A549 (cell line): ENCODE measurements around the gene BCL3. TPM values are rescaled to one million over a fixed set of nuclear protein-coding genes. Genes with fewer than 3 reads are reported as not detected.

Experiments used
- BHLHE40 ChIP-seq: IDR thresholded peaks from 2 replicates; pipeline ENCODE4 v1.6.1; 2012; ENCODE audit warnings: low read depth, low read length, inconsistent platforms
- CBX2 ChIP-seq: fragments of 200-600 bp; sonication (generic); IDR thresholded peaks from 2 replicates; pipeline ENCODE4 v1.6.1; 2016; ENCODE audit warnings: low read depth, mild to moderate bottlenecking, borderline replicate concordance
- CBX8 ChIP-seq: fragments of 200-600 bp; sonication (generic); IDR thresholded peaks from 2 replicates; pipeline ENCODE4 v1.6.1; 2016
- CEBPB ChIP-seq, 2 experiments: fragments of >200 bp in 1 of 2; sonication (Bioruptor Twin) in 1 of 2; formaldehyde crosslinking in 1 of 2; IDR thresholded peaks; 2 replicates each; pipeline ENCODE4 v1.6.1; 2012 to 2016
- CHD4 ChIP-seq: fragments of 200-600 bp; sonication (generic); IDR thresholded peaks from 2 replicates; pipeline ENCODE4 v1.6.1; 2016; ENCODE audit warnings: antibody characterized with exemption, mild to moderate bottlenecking, borderline replicate concordance
- EHMT2 ChIP-seq: fragments of 200-600 bp; sonication (generic); IDR thresholded peaks from 2 replicates; pipeline ENCODE4 v1.6.1; 2016; ENCODE audit warnings: antibody characterized with exemption, low read depth, mild to moderate bottlenecking, moderate library complexity
- EP300 ChIP-seq, 2 experiments: fragments of >200 bp; sonication (Bioruptor Twin); formaldehyde crosslinking; IDR thresholded peaks; 2 replicates in 1 of 2; 3 replicates in 1 of 2; pipeline ENCODE4 v1.6.1; 2016 to 2017
- FOSB ChIP-seq: fragments of 250-450 bp; sonication (Bioruptor Pico); IDR thresholded peaks from 2 replicates; pipeline ENCODE4 v1.5.0; 2020; ENCODE audit warnings: mild to moderate bottlenecking, moderate library complexity
- FOSL2 ChIP-seq, 2 experiments: fragments of 450-650 bp in 1 of 2; fragments of >200 bp in 1 of 2; sonication (Bioruptor Twin) in 1 of 2; formaldehyde crosslinking; IDR thresholded peaks; 2 replicates each; pipeline versions ENCODE4 v1.5.0 to v1.6.1; 2016 to 2020; ENCODE audit warnings: mild to moderate bottlenecking in 1 of 2, moderate library complexity in 1 of 2
- HDAC2 ChIP-seq: fragments of 200-600 bp; sonication (generic); IDR thresholded peaks from 2 replicates; pipeline ENCODE4 v1.6.1; 2016
- HOXA7 ChIP-seq: fragments of 250-450 bp; sonication (Bioruptor Pico); IDR thresholded peaks from 2 replicates; pipeline ENCODE4 v1.5.0; 2020; ENCODE audit warnings: mild to moderate bottlenecking, moderate library complexity
- JUN ChIP-seq, 2 experiments: fragments of >200 bp; sonication (Bioruptor Twin); formaldehyde crosslinking; IDR thresholded peaks; 2 replicates in 1 of 2; 3 replicates in 1 of 2; pipeline ENCODE4 v1.6.1; 2016 to 2017
- JUNB ChIP-seq: fragments of >200 bp; sonication (Bioruptor Twin); formaldehyde crosslinking; IDR thresholded peaks from 2 replicates; pipeline ENCODE4 v1.6.1; 2016
- KDM5A ChIP-seq: fragments of 200-600 bp; sonication (generic); IDR thresholded peaks from 2 replicates; pipeline ENCODE4 v1.6.1; 2016; ENCODE audit warnings: antibody characterized with exemption, mild to moderate bottlenecking
- MAFK ChIP-seq: fragments of 450-650 bp; IDR thresholded peaks from 2 replicates; pipeline ENCODE4 v1.6.1; 2014; ENCODE audit not compliant: partially characterized antibody
- MYC ChIP-seq: IDR thresholded peaks from 2 replicates; pipeline ENCODE4 v1.6.1; 2012; ENCODE audit warnings: mild to moderate bottlenecking, inconsistent platforms, low read length, improper control_type of control experiment, borderline replicate concordance
- NFE2L2 ChIP-seq: fragments of 150-350 bp; conservative IDR thresholded peaks from 2 replicates; pipeline ENCODE4 v1.6.1; 2014; ENCODE audit warnings: low read length
- NPAS2 ChIP-seq: fragments of 250-450 bp; sonication (Bioruptor Pico); IDR thresholded peaks from 2 replicates; pipeline ENCODE4 v1.8.0; 2022; ENCODE audit warnings: mild to moderate bottlenecking, moderate library complexity, borderline replicate concordance
- NR3C1 ChIP-seq: fragments of >200 bp; sonication (Bioruptor Twin); formaldehyde crosslinking; IDR thresholded peaks from 3 replicates; pipeline ENCODE4 v1.6.1; 2017
- PHF8 ChIP-seq: fragments of 200-600 bp; sonication (generic); IDR thresholded peaks from 2 replicates; pipeline ENCODE4 v1.6.1; 2016; ENCODE audit warnings: low read depth, mild to moderate bottlenecking, antibody characterized with exemption, moderate library complexity, borderline replicate concordance
- POLR2A ChIP-seq: IDR thresholded peaks from 2 replicates; pipeline ENCODE4 v1.6.1; 2012; ENCODE audit warnings: mild to moderate bottlenecking, low read length
- POLR2AphosphoS2 ChIP-seq: conservative IDR thresholded peaks from 2 replicates; pipeline ENCODE4 v1.6.1; 2012; ENCODE audit warnings: low read length, improper control_type of control experiment, inconsistent platforms
- RAD21 ChIP-seq, 2 experiments: fragments of >200 bp in 1 of 2; sonication (Bioruptor Twin) in 1 of 2; formaldehyde crosslinking in 1 of 2; IDR thresholded peaks in 1 of 2; conservative IDR thresholded peaks in 1 of 2; 2 replicates in 1 of 2; 3 replicates in 1 of 2; pipeline ENCODE4 v1.6.1; 2012 to 2018; ENCODE audit warnings: inconsistent platforms in 1 of 2
- RARB ChIP-seq: fragments of 250-450 bp; sonication (Bioruptor Pico); IDR thresholded peaks from 2 replicates; pipeline ENCODE4 v1.8.0; 2021; ENCODE audit warnings: mild to moderate bottlenecking, moderate library complexity
- RCOR1 ChIP-seq: fragments of 150-350 bp; IDR thresholded peaks from 2 replicates; pipeline ENCODE4 v1.6.1; 2014; ENCODE audit warnings: antibody characterized with exemption, low read length, low read depth
- RFX5 ChIP-seq: fragments of 450-650 bp; IDR thresholded peaks from 2 replicates; pipeline ENCODE4 v1.7.1; 2014; ENCODE audit warnings: antibody characterized with exemption, mild to moderate bottlenecking, moderate library complexity
- SMC3 ChIP-seq: fragments of >200 bp; sonication (Bioruptor Twin); formaldehyde crosslinking; IDR thresholded peaks from 3 replicates; pipeline ENCODE4 v1.6.1; 2018; ENCODE audit warnings: inconsistent platforms
- TP53 ChIP-seq: fragments of 250-450 bp; sonication (Bioruptor Pico); IDR thresholded peaks from 2 replicates; pipeline ENCODE4 v1.5.0; 2021; ENCODE audit warnings: mild to moderate bottlenecking, moderate library complexity
- ZC3H11A ChIP-seq: fragments of 450-650 bp; IDR thresholded peaks from 2 replicates; pipeline ENCODE4 v1.6.1; 2014; ENCODE audit warnings: antibody characterized with exemption, mild to moderate bottlenecking
- ZNF302 ChIP-seq: fragments of 250-450 bp; sonication (Bioruptor Pico); IDR thresholded peaks from 2 replicates; pipeline ENCODE4 v1.9.0; 2021; ENCODE audit warnings: inconsistent platforms, mild to moderate bottlenecking, moderate library complexity
- ZSCAN20 ChIP-seq: fragments of 250-450 bp; sonication (Bioruptor Pico); IDR thresholded peaks from 2 replicates; pipeline ENCODE4 v1.8.0; 2022; ENCODE audit warnings: mild to moderate bottlenecking, moderate library complexity
- polyA plus RNA-seq, 4 experiments: library from polyadenylated mRNA; depleted of rRNA in 3 of 4; stranded (reverse); fragments of >200 nt; fragmentation: RNase III in 1 of 4; extraction: RNeasy Plus Mini Kit Qiagen cat#74134 plus additional on column Dnase treatment in 1 of 4; gene quantifications; 2 replicates in 3 of 4; 3 replicates in 1 of 4; pipeline ENCODE4 v1.2.3, GENCODE V29; 2011 to 2017
- TF ChIP-seq, protein P1 (sequence below): fragments of 150-350 bp; IDR thresholded peaks from 2 replicates; pipeline ENCODE4 v1.6.1; 2014; ENCODE audit warnings: low read depth, mild to moderate bottlenecking, low read length
- TF ChIP-seq, protein P2 (sequence below): fragments of >200 bp; sonication (Bioruptor Twin); formaldehyde crosslinking; IDR thresholded peaks from 3 replicates; pipeline ENCODE4 v1.6.1; 2016
- TF ChIP-seq, protein P3 (sequence below): fragments of 200-600 bp; sonication (generic); IDR thresholded peaks from 2 replicates; pipeline ENCODE4 v1.6.1; 2016; ENCODE audit warnings: antibody characterized with exemption, mild to moderate bottlenecking, moderate library complexity
- TF ChIP-seq, protein P4 (sequence below): fragments of 250-450 bp; sonication (Bioruptor Pico); IDR thresholded peaks from 2 replicates; pipeline ENCODE4 v1.5.0; 2020; ENCODE audit warnings: low read depth, mild to moderate bottlenecking, moderate library complexity

Gene BCL3
- polyA plus RNA-seq, 2 of the 4 experiments (the other 2 are of a cell fraction) = 22.6 to 72.1 TPM

DNA sequence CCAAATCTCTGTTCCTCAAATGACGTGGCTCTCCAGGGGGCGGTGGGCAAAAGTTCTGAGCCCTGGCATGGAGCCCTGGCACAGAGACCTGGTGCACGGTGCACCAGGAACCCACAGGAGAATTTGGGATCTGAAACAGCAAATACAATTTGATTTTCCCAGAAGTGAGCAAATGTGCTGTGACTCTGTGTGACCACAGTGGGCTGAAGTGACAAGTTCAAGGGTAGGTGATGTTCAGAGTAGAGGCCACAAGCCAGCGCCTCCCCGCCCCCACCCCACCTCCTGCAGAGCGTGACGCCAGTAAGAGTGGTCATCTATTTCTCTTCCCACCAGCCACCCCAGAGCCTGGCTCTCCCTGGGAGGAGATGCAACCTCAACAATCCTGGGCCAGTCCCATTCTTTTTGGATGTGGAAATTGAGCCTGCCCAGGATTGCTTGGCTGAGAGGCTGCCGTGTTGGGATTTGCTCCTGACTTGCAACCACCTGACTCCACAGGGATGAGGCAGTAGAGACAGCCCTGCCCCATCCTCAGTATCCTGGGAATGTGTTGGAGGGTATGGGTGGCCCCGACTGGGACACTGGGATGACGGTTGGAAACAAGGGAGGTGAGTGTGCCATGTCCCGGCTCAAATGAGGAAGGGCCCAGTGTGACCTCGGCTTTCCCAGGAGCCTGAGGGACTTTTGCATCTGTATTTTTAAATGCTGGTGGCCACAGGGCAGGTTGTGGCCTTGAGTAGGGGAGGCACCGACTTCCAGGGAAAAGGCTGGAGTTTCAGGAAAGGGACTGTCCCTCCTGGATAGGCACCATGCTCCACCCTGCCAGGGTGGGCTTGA, 11.1 kb upstream of the BCL3 start (continued):
- TF ChIP-seq CHD4 = no peak
- TF ChIP-seq POLR2AphosphoS2 = no peak; the same call in 1 of the 2 replicates
- TF ChIP-seq ZSCAN20 (CRISPR knock-in tag) = no peak
- peak in 1 of 2 experiments; percentile 49; a peak in 3 of 4 replicates for TF ChIP-seq CEBPB (IDR thresholded peaks at IDR 0.05)
- TF ChIP-seq, protein P1, sequence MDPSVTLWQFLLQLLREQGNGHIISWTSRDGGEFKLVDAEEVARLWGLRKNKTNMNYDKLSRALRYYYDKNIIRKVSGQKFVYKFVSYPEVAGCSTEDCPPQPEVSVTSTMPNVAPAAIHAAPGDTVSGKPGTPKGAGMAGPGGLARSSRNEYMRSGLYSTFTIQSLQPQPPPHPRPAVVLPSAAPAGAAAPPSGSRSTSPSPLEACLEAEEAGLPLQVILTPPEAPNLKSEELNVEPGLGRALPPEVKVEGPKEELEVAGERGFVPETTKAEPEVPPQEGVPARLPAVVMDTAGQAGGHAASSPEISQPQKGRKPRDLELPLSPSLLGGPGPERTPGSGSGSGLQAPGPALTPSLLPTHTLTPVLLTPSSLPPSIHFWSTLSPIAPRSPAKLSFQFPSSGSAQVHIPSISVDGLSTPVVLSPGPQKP = no peak
- TF ChIP-seq, protein P2, sequence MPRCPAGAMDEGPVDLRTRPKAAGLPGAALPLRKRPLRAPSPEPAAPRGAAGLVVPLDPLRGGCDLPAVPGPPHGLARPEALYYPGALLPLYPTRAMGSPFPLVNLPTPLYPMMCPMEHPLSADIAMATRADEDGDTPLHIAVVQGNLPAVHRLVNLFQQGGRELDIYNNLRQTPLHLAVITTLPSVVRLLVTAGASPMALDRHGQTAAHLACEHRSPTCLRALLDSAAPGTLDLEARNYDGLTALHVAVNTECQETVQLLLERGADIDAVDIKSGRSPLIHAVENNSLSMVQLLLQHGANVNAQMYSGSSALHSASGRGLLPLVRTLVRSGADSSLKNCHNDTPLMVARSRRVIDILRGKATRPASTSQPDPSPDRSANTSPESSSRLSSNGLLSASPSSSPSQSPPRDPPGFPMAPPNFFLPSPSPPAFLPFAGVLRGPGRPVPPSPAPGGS = peak; percentile 98
- TF ChIP-seq ZC3H11A = no peak
- TF ChIP-seq RARB (CRISPR knock-in tag) = peak; percentile 99
- no peak for TF ChIP-seq CBX2
- TF ChIP-seq MAFK = peak; percentile 86
- no peak for TF ChIP-seq HOXA7 (CRISPR knock-in tag)
- TF ChIP-seq KDM5A = no peak
- no peak; the same call in 1 of the 2 replicates for TF ChIP-seq RFX5
- no peak for TF ChIP-seq BHLHE40
- TF ChIP-seq ZNF302 (CRISPR knock-in tag) = peak; percentile 40; the same call in 1 of the 2 replicates
- TF ChIP-seq NPAS2 (CRISPR knock-in tag) = no peak
- TF ChIP-seq, protein P3, sequence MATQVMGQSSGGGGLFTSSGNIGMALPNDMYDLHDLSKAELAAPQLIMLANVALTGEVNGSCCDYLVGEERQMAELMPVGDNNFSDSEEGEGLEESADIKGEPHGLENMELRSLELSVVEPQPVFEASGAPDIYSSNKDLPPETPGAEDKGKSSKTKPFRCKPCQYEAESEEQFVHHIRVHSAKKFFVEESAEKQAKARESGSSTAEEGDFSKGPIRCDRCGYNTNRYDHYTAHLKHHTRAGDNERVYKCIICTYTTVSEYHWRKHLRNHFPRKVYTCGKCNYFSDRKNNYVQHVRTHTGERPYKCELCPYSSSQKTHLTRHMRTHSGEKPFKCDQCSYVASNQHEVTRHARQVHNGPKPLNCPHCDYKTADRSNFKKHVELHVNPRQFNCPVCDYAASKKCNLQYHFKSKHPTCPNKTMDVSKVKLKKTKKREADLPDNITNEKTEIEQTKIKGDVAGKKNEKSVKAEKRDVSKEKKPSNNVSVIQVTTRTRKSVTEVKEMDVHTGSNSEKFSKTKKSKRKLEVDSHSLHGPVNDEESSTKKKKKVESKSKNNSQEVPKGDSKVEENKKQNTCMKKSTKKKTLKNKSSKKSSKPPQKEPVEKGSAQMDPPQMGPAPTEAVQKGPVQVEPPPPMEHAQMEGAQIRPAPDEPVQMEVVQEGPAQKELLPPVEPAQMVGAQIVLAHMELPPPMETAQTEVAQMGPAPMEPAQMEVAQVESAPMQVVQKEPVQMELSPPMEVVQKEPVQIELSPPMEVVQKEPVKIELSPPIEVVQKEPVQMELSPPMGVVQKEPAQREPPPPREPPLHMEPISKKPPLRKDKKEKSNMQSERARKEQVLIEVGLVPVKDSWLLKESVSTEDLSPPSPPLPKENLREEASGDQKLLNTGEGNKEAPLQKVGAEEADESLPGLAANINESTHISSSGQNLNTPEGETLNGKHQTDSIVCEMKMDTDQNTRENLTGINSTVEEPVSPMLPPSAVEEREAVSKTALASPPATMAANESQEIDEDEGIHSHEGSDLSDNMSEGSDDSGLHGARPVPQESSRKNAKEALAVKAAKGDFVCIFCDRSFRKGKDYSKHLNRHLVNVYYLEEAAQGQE = no peak
- TF ChIP-seq FOSB (CRISPR knock-in tag) = no peak
- TF ChIP-seq PHF8 = no peak
- no peak for TF ChIP-seq EHMT2
- TF ChIP-seq SMC3 = peak; percentile 56
- TF ChIP-seq HDAC2 = no peak
- no peak; the same call in 2 of the 3 replicates for TF ChIP-seq NR3C1
- TF ChIP-seq JUN (IDR thresholded peaks at IDR 0.05) = peak; percentile 98 to 99
- TF ChIP-seq, protein P4, sequence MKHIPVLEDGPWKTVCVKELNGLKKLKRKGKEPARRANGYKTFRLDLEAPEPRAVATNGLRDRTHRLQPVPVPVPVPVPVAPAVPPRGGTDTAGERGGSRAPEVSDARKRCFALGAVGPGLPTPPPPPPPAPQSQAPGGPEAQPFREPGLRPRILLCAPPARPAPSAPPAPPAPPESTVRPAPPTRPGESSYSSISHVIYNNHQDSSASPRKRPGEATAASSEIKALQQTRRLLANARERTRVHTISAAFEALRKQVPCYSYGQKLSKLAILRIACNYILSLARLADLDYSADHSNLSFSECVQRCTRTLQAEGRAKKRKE (CRISPR knock-in tag) = peak; percentile 46
- peak; percentile 17 to 58 for TF ChIP-seq RAD21 (conservative IDR thresholded peaks at IDR 0.05 in 1 of 2, IDR thresholded peaks at IDR 0.05 in 1 of 2)
- peak; percentile 60; the same call in 1 of the 2 replicates for TF ChIP-seq MYC
- peak; percentile 54 for TF ChIP-seq FOSL2 (IDR thresholded peaks at IDR 0.05)
- peak; percentile 77 for TF ChIP-seq FOSL2 (CRISPR knock-in tag; IDR thresholded peaks at IDR 0.05)
- no peak for TF ChIP-seq NFE2L2
- peak; percentile 71 for TF ChIP-seq POLR2A
- TF ChIP-seq JUNB = peak; percentile 91
- TF ChIP-seq CBX8 = no peak
- no peak for TF ChIP-seq TP53 (CRISPR knock-in tag)
- peak; percentile 98 to 99 for TF ChIP-seq EP300 (IDR thresholded peaks at IDR 0.05)
- no peak for TF ChIP-seq RCOR1
